ENCODE results near the gene CFL2.
A peak's percentile ranks its signal among the peaks of the same experiment; 100 is the strongest.

The CFL2 gene

DNA sequence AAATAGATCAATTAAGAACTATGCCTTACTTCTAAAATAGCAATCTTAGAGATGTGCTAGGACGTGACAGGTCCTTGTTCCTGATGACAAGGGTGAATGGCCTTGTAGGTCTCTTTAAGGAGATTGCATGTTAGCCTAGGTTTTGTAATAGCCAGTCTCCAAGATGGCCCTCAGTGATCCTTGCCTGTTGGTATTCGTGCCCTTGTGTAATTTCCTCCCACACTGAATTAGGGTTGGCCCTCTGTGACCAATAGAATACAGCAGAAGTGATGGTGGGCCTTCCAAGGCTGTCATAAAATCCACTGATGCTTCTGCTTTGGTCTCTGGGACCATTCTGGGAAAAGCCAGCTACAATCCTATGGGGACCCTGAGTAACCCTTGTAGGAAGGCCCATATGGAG lies 46.3 kb downstream of the CFL2 start:
- DNase-seq: no peak

DNA sequence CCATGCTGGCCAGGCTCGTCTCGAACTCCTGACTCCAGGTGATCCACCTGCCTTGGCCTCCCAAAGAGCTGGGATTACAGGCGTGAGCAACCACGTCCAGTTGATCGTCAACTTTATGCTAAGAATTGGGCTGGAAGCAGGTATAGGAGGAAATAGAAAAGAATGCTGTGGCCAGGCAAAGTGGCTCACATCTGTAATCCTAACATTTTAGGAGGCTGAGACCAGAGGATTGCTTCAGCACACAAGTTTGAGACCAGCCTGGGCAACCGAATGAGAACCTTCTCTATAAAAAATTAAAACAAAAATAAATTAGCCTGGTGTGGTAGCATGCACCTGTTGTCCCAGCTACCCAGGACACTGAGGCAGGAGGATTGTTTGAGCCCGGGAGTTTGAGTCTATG lies 47.4 kb downstream of the CFL2 start:
- DNase-seq: no peak

DNA sequence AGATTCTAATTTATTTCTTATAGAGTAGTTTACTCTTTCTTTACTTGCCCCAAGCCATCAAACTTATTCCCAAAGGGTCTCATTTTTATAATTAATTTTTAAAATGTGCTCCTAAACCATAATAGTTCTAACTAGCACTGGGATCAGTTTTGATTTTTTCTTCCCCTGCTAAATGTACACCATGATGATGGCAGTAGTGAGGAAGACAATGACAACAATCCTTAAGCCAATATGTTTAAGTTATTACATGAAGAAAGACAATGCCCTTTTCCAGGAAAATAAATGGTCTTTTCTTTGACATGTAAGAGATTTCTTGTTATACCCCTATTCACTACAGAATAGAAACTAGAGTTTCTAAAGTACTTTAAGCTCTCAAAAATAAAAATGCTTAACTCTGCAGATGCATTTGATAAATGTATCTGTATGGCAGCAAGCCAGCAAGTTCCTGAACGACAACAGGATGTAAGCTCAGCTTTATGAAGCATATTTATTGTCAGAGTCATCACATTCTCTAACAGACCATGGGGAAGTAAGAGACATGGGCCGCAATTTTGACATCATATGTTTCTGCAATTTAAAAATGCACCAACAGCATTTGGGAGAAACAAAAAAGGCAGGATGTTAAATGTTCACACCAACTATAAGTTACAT lies 48.5 kb downstream of the CFL2 start:
- peak; percentile 21 for DNase-seq

DNA sequence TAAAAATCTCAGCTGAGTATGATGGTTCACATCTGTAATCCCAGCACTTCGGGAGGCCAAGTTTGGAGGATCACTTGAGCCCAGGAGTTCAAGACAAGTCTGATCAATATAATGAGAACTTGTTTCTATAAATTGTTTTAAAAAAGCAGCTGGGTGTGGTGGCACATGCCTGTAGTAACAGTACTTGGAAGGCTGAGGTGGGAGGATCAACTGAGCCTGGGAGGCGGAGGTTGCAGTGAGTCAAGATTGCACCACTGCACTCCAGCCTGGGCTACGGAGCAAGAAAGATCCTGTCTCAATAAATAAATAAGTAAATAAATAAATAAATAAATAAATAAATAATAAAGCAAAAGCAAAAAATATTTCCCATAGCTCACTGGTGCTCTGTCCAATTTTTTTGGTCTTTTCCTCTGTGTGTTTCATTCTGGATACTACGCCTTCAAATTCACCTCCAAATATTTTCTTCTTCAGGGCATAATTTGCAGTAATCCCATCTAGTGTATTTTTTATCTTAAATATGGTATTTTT lies 51.8 kb downstream of the CFL2 start:
- no peak for DNase-seq

DNA sequence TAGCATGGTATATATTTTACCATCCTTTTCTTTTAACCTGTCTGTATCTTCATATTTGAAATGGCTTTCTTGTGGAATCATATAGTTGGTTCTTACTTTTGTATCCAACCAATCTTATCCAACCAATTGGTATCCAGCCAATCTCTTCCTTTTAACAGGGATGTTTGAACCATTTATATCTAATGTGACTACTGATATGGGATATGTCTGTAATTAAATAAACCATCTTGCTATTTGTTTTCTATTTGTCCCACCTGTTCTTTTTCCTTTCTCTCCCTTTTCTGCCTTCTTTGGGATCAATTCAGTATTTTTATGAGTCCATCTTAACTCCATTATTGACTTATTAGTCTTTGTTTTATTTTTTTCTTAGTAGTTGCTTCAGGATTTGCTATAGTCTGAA lies 53.6 kb downstream of the CFL2 start:
- no peak for DNase-seq

All from DMS53 (cell line).